Fibroblast of pulmonary artery (primary cell): Measurements from ENCODE around the gene PTPRM.

ENCODE experiments used
- DNase-seq: peaks from one replicate; pipeline ENCODE4 v3.0.0-alpha.2; 2010; ENCODE audit warnings: low read depth
- H3K4me3 ChIP-seq: replicated peaks from 2 replicates; pipeline ENCODE4 v1.5.1; 2011; ENCODE audit warnings: low read depth, mild to moderate bottlenecking, control low read depth, low read length, moderate library complexity
- CTCF ChIP-seq: IDR thresholded peaks from 2 replicates; pipeline ENCODE4 v1.5.1; 2011; ENCODE audit warnings: mild to moderate bottlenecking, control low read depth, low read length, inconsistent platforms; ENCODE audit errors: missing control alignments

PTPRM gene

GRCh38 chr18:8303151-8303755 lies 736.1 kb downstream of the PTPRM start:
- H3K4me3 ChIP-seq, result no peak overlapping the region
- no peak for TF ChIP-seq CTCF
- DNase-seq, result no peak

GRCh38 chr18:8307960-8308359 lies 740.8 kb downstream of the PTPRM start:
- no peak overlapping the region for H3K4me3 ChIP-seq
- TF ChIP-seq CTCF, result no peak
- no peak for DNase-seq

DNA sequence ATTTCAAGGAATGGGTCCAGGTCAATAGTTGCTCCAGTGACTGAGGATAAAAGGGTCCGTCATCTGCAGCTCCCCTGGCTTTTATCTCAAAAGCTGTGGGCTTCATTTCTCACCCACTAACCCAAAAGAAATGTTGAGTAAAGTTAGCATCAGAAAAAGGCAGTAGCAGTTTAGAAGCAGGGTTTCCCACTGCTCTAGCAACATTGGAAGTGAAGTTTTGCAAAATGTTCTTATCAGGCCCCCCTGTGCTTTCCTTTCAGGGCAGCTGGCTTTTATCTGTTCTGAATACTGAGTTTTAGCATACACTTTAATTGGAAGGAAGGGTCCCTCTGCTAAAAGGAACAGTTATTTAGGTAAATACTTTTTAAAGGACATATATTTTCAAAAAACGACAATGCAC lies 745.9 kb downstream of the PTPRM start:
- no peak overlapping the region for H3K4me3 ChIP-seq
- no peak for DNase-seq
- TF ChIP-seq CTCF, result no peak

DNA sequence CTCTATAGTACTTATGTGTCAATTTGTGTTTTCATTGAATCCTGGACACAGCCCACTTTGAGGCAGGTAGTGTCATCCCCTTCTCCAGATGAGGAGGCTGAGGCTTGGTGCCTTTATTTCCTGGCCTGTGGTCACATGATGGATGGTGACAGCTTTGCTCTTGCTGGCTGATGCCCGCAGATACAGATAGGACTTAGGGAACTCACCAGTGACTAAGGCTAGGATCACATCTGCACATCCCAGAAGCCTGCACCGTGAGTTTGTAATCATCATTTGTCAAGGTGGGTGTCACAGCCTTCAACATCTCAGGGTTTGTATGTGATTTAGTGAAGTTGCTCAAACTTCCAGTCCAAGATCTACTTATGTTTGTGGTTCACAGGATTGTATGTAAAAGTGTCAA lies 747.0 kb downstream of the PTPRM start:
- TF ChIP-seq CTCF, result no peak
- DNase-seq, result no peak
- H3K4me3 ChIP-seq, result no peak overlapping the region

DNA sequence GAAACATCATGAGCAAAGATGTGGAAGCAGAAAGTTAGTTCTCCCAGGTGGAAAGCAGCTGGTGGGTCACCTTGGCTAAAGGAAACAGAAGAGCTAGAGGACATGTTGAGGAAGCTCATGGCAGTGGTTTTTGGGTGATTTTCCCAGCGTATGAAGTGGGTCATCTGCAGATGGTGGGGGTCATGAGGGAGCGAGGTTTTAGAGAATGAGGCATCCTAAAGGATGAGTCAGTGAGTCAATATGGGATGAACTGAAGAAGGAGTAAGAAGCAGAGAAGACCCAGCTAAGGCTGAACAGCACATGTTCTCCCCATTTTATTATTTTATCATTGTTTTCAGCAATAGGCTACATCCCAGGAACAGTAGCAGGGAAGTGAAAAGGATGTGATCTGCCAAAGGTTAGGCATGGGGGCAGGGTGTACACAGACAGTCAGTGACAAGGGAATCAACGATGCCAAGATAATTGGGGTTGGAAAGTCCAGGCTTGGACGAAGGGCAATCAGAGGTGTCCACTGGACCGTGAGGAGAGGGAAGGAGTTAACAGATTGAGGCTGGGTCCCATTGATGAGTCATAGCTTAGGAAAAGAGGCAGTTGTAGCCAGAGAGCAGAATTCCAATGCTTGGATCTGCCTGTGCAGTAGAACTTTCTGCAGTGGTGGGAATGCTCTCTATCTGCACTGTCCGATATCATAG lies 752.8 kb downstream of the PTPRM start:
- no peak for TF ChIP-seq CTCF
- DNase-seq, result no peak
- no peak overlapping the region for H3K4me3 ChIP-seq

- no peak for TF ChIP-seq CTCF
- no peak overlapping the region for H3K4me3 ChIP-seq
- no peak for DNase-seq
Observed at GRCh38 chr18:8322486-8322885, 755.4 kb downstream of the PTPRM start.
